ENCODE results near the gene GNGT2.

GNGT2 gene

GRCh38 chr17:49218941-49219913 is 8.9 kb upstream of the GNGT2 start:
- DNase-seq (ENCODE audit: low read depth), result peak; percentile 83
- TF ChIP-seq, protein P1, sequence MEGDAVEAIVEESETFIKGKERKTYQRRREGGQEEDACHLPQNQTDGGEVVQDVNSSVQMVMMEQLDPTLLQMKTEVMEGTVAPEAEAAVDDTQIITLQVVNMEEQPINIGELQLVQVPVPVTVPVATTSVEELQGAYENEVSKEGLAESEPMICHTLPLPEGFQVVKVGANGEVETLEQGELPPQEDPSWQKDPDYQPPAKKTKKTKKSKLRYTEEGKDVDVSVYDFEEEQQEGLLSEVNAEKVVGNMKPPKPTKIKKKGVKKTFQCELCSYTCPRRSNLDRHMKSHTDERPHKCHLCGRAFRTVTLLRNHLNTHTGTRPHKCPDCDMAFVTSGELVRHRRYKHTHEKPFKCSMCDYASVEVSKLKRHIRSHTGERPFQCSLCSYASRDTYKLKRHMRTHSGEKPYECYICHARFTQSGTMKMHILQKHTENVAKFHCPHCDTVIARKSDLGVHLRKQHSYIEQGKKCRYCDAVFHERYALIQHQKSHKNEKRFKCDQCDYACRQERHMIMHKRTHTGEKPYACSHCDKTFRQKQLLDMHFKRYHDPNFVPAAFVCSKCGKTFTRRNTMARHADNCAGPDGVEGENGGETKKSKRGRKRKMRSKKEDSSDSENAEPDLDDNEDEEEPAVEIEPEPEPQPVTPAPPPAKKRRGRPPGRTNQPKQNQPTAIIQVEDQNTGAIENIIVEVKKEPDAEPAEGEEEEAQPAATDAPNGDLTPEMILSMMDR (IDR thresholded peaks at IDR 0.05; ENCODE audit: insufficient read depth, low read depth, low read length, missing control alignments), result peak; percentile 63
- peak overlapping the region; percentile 36 for H3K4me3 ChIP-seq (ENCODE audit: low read depth, low read length)

DNA sequence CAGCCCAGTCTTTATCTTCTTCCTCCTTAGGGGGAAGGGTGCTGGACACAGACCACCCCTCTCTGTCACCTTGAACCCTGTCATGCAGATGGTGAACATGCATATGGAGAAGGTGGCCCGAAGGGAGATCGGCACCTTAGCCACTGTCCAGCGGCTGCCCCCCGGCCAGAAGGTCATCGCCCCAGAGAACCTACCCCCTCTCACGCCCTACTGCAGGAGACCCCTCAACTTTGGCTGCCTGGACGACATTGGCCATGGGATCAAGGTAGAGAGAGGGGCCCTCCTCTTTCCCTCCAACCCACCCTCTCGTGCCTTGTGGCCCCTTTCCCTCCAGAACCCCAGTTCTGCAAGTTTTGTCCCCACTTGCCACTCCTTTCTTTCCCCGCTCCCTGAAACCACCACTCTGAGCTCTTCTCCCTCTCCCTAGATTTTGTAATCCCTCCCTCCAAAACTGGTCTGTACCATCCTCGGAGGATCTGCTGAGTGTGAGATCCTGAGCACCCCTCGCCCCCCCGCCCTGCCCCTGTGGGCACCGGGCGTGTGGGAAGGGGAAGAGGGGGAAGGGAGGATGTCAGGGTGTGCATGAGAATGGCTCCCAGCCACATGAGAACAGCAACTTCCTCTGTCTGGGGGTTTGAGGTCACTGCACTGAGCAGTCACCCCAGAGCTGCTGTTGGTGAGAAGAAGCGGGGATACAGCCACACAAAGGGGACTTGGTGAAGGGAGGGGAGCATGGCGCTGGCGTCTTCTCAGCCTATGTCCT is 7.5 kb upstream of the GNGT2 start:
- no peak overlapping the region for H3K4me3 ChIP-seq (ENCODE audit: low read depth, low read length)
- peak; percentile 94 for DNase-seq (ENCODE audit: low read depth)
- TF ChIP-seq, protein P1 (IDR thresholded peaks at IDR 0.05; ENCODE audit: insufficient read depth, low read depth, low read length, missing control alignments), result no peak

GRCh38 chr17:49216953-49217650 is 6.7 kb upstream of the GNGT2 start:
- DNase-seq (ENCODE audit: low read depth), result no peak
- TF ChIP-seq, protein P1 (IDR thresholded peaks at IDR 0.05; ENCODE audit: insufficient read depth, low read depth, low read length, missing control alignments), result no peak

GRCh38 chr17:49216482-49216881 is 6.1 kb upstream of the GNGT2 start:
- TF ChIP-seq, protein P1 (IDR thresholded peaks at IDR 0.05; ENCODE audit: insufficient read depth, low read depth, low read length, missing control alignments), result no peak
- 0 out of 2 replicates have a peak overlapping the region, but pooled peaks have one; percentile 9 for H3K4me3 ChIP-seq (ENCODE audit: low read depth, low read length)
- no peak for DNase-seq (ENCODE audit: low read depth)

More at GRCh38 chr17:49216953-49217650, 6.7 kb upstream of the GNGT2 start:
- no peak overlapping the region for H3K4me3 ChIP-seq (ENCODE audit: low read depth, low read length)

GRCh38 chr17:49214676-49215360 is 4.4 kb upstream of the GNGT2 start:
- DNase-seq (ENCODE audit: low read depth), result peak; percentile 47
- TF ChIP-seq, protein P1 (IDR thresholded peaks at IDR 0.05; ENCODE audit: insufficient read depth, low read depth, low read length, missing control alignments), result no peak
- H3K4me3 ChIP-seq (ENCODE audit: low read depth, low read length), result peak overlapping the region; percentile 87

- H3K4me3 ChIP-seq (ENCODE audit: low read depth, low read length), result peak overlapping the region; percentile 87
- no peak for DNase-seq (ENCODE audit: low read depth)
- TF ChIP-seq, protein P1 (IDR thresholded peaks at IDR 0.05; ENCODE audit: insufficient read depth, low read depth, low read length, missing control alignments), result no peak
Measured at GRCh38 chr17:49213847-49214246, 3.5 kb upstream of the GNGT2 start.
